SIG-M5 treated with dmso at 0.1 percent for 504 hours (cell line): ENCODE data around the gene PALM3.

Experiments
- DNase-seq: peaks from one replicate; lab custom pipeline; 2025; ENCODE audit not compliant: unreplicated experiment; lab: John Stamatoyannopoulos, UW

PALM3 gene

GRCh38 chr19:14061751-14062557 lies at the start of gene PALM3:
PALM3 (minus strand) TSS chr19:14062076; CDS start chr19:14061980, 96 bp downstream.
- DNase-seq = no peak

GRCh38 chr19:14111486-14111885 lies 49.6 kb upstream of the PALM3 start:
- no peak for DNase-seq

DNA sequence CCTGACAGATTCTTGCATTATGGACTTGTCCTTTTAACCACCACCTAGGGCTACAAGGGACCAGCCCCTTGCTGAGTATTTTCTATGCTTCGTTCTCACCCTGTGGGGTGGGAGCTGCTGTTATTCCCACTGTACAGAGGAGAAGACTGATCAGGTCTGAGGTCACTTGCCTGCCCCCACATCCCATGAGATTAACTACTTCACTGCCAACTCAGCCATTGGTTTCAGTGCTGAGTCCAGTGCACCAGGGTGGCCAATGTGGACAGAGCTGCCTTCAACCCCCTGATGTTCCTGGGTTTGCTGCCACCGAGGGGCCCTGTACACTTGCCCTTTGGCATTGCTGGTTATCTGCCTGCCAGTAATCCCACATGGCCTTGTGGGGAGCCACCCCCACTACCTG lies 48.8 kb upstream of the PALM3 start:
- no peak for DNase-seq

GRCh38 chr19:14107581-14108461 lies 45.9 kb upstream of the PALM3 start:
- no peak for DNase-seq

- DNase-seq = no peak
Measured at GRCh38 chr19:14106840-14107239, 45.0 kb upstream of the PALM3 start.

GRCh38 chr19:14105680-14106079 lies 43.8 kb upstream of the PALM3 start:
- DNase-seq = no peak

- DNase-seq = no peak
Measured at GRCh38 chr19:14103310-14103709, 41.4 kb upstream of the PALM3 start.

GRCh38 chr19:14102756-14103155 lies 40.9 kb upstream of the PALM3 start:
- DNase-seq = no peak

GRCh38 chr19:14102102-14102696 lies 40.3 kb upstream of the PALM3 start:
- no peak for DNase-seq

GRCh38 chr19:14101003-14101545 lies 39.2 kb upstream of the PALM3 start:
- no peak for DNase-seq

DNA sequence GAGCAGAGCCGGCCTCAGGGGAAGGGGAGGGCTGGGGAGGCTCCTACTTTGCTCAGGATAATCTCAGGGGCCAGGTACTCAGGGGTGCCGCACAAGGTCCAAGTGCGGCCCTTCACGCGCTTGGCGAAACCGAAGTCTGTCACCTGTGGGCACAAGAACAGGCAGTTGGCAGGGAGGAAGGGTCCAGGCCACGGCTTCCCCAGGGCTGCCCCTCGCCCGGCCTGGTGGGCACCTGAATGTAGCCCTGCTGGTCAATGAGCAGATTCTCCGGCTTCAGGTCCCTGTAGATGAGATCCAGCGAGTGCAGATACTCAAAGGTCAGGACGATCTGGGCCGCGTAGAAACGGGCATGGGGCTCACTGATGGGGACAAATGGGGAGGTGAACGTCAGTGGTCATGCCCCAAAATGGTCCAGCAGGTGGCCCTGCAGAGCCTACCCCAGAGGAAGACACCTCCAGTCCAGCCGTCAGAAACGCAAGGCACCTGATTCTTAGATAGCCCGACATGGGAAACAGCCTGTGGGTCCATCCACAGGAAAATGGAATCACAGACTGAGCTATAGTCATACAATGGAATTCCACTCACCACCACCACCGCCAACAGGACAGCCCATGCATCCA lies 35.8 kb upstream of the PALM3 start:
- DNase-seq = no peak

DNA sequence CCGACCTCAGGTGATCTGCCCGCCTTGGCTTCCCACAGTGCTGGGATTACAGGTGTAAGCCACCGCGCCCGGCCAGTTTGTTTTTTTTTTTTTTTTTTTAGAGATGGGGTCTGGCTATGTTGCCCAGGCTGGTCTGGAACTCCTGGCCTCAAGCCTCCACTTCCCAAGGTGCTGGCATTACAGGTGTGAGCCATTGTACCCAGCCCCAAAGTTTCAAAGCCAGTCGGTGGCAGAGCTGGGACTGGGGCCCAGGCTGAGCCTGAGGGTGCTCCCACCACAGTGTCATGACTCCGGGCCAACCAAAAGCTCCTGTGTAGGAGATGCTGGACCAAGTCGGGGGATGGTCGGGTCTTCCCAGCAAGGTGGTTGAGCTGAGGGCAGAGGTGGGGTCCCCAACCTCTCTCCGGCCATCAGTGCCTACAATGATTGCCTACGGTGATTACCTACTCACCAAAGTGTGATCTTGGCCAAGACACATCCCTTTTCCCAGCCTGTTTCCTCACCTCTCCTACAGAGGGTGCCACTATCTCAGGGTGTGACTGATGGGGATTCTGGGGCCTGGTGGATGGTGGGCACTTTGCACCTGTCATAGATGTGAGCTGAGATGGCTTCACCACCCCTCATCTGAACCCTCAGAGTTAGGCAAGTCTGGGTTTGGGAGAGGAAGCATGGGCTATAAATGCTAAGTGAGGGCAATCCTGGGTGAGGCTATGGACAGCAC lies 34.6 kb upstream of the PALM3 start:
- DNase-seq = no peak

- no peak for DNase-seq
Measured at GRCh38 chr19:14094854-14095253, 33.0 kb upstream of the PALM3 start.

DNA sequence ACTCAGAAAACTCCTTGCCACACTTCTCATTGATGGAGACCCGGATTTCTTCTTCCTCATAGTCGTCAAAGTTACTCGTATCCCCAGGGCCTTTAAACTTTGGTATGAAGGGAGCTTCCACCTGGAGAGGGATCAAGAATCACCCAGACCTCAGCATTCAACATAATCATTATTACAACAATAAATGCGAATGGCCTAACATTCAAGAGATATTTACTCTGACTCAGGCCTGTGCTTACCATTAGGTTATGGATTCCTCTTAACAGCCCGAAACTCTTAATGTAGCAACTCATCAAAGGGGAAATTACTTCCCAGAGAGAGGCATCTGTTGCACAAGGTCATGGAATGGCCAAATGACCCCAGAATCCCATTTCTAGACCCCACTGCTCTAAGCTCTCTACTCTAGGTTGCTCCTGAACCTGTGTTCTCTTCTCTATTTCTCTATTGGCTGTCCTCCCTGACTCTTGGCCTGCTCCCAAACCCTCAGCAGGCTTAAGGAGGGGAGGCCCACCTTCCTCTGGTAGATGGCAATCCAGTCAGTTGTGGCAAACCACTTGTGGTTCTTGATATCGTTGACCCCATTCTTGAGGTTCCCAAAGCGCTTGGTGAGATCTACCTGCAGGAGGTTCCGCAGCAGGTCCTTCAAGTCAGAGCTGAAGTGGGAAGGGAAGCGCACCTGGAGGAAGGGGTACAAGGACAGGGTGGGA lies 31.4 kb upstream of the PALM3 start:
- DNase-seq = no peak

DNA sequence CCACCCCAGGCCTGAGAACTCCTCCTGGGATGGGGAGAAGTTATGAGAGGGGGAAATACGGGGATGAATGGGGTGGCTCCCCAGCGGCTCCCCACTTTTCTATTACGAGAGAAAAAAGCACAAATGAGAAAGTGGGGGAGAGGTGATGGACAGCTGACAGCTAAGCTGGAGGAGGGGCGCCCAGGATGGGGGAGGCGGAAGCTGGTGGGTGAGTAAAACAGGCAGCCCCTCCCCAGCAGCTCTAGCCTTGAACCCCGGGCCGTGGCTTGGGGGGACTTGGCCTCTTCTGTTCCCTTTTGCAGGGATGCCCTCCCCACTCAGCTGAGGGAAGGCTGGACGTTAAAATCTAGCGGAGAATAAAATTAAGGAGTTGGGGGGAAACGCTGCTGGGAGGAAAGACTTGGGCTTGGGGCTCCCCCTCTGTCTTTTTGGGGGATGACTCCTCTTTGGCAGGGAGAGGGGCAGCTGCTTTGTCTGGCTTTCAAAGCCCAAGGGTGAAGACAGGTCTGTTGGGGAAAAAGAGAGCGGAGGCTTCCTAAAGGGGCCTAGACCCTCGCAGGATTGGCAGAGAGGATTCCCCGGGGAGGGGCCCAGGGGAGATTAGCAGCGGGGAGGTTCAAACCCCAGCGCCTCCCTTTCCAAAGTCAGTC lies 30.1 kb upstream of the PALM3 start:
- no peak for DNase-seq

DNA sequence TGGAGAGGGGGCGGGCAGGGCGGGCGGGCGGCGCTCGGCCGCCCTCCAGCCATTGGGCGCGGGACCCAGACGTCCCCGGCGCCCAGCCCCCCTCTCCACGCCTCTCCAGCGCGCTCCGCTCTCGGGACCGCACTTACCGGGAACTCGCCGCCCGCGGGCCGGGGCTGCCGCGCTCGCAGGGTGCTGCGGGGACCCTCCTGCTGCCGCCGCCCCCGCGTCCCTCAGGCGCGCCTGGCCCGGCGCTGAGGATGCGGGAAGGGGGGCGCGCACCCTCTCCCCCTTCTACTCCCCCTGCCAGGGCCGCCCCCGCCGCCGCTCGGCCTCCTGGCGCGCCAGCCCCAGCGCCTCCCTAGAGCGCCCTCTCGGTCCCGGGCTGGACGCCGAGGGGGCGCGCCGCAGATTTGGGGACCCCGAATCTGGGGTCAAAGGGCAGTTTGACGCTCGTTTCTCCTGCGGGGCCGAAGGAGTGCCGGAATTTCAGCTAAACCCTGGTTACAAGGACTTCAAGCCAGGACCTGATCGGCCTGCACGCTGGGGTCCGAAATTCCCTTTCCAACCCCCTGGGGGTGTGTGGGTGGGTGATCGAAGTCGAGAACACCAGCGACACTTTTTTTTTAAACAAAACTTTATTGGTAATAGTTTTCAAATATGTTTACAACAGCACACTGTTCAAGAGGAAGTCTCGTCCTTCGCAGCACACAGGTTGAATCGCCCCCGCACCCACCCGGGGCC lies 29.4 kb upstream of the PALM3 start:
- DNase-seq = peak; percentile 69

DNA sequence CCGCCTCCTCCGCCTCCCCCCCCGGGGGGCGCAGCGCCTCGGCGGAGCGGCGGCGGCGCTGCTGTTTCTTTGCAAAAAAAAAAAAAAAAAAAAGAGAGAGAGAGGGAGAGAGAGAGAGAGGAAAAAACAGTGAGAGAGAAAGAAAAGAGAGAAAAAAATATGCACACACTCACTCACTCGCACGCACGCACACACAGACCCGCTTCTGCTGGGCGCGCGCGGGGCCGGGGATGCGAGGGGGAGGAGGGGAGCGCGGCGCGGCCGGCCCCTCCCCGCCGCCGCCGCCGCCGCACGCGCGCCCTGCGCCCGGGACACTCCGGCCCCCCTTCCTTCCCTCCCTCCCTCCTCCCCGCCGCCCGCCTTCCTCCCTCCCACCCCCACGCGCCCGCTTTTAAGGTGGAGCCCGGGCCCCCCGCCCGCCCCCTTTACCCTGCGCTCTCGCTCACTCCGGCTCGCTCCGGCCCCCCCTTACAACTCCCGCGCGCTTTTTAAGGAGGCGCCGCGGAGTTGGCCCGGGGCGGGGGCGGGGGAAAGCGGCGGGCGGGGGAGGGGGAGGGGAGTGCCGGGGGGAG lies 28.7 kb upstream of the PALM3 start, which contains the start of gene SAMD1:
Gene SAMD1, minus strand, starts transcription at position 243 of the 572 bp plus-strand sequence.
- DNase-seq = peak; percentile 82
